ENCODE data around the gene EXOC3L1.

EXOC3L1 gene

GRCh38 chr16:67195676-67196075 lies 5.7 kb upstream of the EXOC3L1 start:
- no peak for DNase-seq

DNA sequence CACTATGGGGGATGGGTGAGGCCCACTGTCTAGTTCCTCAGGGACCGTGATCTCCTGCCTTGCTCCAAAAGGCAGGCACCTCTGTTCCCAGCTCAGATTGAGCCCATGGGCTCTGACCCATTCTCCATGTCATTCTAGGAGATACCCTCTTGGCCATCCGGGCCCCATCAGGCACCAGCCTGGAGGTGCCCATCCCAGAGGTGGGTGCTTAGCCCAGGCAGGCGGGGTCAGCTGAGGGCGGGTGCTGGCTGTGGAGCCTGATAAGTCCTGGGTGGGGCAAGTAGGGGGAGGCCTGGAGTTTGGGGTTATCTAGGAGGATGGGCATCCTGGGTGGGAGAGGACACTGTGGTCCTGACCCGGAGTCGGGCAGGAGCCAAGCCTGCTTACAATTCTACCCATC lies 4.3 kb upstream of the EXOC3L1 start:
- DNase-seq, result no peak

DNA sequence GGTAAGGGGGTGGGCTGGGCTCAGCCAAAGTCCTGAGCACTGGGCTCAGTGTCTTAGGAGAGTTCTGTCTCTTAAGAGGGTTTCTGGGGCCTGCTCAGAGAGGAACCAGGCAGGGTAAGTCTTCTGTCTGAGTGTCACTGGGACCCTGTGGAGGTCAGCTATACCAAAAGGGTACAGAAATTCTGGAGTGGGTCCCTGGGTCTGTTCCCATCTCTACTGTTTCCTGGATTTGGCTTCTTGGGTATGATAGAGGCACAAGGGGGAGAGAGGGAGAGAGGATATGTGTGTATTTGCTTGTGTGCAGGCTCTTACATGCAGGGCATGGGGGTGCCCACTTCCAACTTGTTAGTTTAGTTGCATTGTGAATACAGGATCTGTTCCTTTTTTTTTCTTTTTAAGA lies 3.6 kb upstream of the EXOC3L1 start:
- DNase-seq, result no peak

DNA sequence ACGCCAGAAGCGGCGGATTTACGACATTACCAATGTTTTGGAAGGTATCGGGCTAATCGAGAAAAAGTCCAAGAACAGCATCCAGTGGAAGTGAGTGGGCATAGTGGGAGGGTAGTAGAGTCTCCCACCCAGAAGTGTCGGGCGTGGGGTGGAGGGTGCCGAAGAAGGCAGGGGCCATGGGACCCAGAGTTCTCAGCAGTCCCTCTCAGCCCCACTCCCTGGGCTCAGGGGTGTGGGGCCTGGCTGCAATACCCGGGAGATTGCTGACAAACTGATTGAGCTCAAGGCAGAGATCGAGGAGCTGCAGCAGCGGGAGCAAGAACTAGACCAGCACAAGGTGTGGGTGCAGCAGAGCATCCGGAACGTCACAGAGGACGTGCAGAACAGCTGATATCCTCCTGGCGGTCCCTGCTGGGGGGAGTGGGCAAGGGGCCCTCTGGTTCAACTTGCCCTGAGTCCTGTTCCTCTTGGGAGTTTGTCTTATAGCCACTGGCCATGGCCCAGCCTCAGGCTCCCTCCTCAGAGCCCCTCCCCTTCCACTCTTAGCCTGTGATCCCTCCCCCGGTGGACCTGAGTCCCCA lies 2.9 kb upstream of the EXOC3L1 start:
- no peak for DNase-seq

DNA sequence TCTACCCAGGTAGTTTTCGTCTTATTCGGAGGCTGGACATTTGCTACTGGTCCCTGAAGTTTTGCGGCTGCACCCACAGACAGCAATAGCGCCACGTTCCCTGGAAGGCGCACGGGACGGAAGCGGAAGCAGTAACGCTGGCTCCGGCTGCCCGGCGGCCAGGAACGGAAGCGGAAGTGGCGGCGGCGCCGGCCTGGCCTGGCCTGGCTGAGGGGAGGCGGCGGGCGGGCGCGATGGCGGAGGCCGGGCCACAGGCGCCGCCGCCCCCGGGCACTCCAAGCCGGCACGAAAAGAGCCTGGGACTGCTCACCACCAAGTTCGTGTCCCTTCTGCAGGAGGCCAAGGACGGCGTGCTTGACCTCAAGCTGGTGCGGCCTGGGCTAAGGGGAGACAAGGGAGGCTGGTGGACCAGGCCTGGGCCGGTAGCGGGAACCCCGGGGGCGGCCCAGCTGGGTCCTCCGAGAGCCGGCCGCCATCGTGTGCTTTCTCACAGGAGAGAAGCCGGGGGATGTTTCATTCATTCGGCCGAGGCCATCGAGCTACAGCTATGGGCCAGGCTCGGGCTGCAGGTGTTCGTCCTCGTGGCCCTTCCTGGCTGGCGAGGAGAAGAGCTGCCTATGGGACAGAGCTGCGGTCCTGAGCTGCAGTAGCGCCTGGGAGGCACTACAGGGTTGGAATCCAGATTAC lies 2.2 kb upstream of the EXOC3L1 start, which contains the start of gene E2F4:
Gene E2F4, plus strand, starts transcription at position 161 of the 687 bp plus-strand sequence. Its CDS starts 73 bp downstream, at position 234.
- DNase-seq, result peak; percentile 88

- no peak for DNase-seq
These were observed 1.6 kb upstream of the EXOC3L1 start for GRCh38 chr16:67191411-67191994.

- DNase-seq, result no peak
These were observed 788 bp upstream of the EXOC3L1 start for GRCh38 chr16:67190448-67191399.

DNA sequence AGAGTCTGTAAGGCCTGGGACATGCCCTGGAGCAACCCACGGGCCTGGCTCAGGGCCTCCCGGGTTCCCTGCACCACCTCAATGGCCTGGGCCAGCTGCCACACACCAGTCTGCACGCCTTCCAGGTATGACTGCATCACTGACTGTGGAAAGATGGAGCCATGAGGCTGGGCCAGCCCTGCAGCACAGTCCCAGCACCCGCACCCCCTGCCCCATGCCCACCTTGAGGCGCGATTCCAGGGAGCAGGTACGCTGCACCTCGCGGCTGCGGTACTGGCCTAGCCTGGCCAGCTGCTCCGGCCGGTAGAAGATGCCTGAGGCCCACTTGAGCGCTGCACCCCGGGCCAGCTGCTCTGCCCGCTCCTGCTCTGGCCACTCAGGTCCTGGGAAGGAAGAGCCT lies 1.1 kb downstream of the EXOC3L1 start:
- DNase-seq, result no peak

DNA sequence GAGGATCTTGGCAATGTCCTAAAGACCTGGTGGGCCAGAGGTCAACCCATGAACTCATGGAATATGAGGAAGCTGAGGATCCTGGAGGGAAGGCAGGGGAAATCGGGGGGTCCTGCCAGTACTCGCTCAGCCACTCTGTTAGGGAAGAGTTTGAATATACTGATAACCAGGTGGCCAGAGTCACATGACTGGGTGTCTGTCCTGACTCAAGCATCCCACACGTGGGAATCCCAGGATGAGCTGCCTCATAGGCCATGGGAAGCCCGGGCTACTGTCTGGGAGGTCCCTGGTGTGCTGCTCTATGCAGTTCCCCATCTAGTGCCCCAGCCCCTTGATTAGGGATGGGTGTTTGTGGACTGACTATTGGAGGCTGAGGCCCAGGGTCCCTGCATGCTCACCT lies 1.6 kb downstream of the EXOC3L1 start:
- no peak for DNase-seq

- DNase-seq, result no peak
These were observed 2.6 kb downstream of the EXOC3L1 start for GRCh38 chr16:67187175-67187890.

DNA sequence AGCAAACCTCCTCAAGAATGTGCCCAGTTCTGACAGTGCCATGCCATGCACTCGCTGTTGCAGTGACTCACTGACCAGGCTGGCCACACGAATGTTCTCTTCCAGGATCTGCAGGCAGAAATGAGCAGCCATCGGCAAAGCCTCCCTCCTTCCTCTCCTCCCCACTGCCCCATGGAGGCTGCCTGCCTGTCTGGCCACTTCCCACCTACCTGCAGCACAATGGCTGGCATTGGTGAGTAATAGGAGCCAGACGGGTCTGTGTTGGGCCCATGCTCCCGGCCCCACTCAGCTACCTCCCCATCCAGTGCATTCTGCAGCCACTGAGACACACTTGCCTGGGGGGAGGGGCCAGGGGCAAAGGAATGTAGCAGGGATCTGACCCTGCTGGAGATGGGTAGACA lies 3.4 kb downstream of the EXOC3L1 start:
- DNase-seq, result no peak

DNA sequence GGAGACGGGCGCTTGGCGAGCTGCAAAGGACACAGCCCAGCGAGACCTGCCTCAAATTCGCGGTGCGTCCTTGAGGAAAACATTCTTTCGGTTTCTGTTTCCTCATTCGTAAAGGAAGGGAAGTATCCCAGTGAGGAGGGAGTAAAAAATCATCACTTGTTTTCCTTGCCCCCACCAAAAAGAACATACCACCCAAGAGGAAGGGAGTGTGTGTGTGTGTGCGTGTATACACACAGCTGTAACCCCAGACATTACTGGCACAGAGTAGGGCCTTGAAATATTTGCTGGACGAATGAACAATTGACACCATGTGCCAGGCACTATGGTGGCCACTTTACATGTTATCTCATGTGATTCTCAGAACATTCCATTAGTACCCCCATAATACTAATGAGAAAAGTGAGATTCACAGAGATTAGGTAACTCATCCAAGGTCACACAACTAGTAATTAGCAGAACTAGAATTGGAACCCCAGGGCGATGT lies 4.2 kb downstream of the EXOC3L1 start:
- DNase-seq, result no peak

GRCh38 chr16:67184995-67185650 lies 4.8 kb downstream of the EXOC3L1 start:
- DNase-seq, result peak; percentile 89

DNA sequence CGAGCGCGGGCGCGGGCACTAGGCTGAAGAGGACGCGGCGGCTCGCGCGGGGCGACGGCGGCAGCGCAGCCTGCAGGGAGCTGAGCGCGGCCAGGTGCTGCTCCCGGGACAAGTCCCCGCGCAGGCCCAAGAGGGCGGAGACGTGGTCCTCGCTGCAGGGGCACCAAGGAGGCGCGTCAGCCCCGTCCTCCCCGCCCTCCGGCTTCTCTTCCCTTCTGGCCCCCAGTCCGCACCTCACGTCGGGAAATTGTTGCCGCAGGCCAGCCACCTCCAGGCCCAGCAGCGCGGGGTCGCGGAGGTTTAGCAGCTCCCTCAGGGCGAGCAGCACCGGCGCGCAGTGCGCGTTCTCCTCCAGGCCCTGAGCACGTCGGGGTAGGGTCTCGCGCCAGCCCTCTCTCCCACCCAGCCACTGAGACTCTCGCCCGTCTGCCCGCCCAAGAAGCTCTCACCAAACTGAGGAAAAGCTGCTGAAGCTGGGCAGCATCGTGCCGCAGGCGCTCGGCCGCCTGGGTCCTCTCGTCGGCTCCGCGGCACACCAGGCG lies 5.4 kb downstream of the EXOC3L1 start:
- DNase-seq, result no peak

DNA sequence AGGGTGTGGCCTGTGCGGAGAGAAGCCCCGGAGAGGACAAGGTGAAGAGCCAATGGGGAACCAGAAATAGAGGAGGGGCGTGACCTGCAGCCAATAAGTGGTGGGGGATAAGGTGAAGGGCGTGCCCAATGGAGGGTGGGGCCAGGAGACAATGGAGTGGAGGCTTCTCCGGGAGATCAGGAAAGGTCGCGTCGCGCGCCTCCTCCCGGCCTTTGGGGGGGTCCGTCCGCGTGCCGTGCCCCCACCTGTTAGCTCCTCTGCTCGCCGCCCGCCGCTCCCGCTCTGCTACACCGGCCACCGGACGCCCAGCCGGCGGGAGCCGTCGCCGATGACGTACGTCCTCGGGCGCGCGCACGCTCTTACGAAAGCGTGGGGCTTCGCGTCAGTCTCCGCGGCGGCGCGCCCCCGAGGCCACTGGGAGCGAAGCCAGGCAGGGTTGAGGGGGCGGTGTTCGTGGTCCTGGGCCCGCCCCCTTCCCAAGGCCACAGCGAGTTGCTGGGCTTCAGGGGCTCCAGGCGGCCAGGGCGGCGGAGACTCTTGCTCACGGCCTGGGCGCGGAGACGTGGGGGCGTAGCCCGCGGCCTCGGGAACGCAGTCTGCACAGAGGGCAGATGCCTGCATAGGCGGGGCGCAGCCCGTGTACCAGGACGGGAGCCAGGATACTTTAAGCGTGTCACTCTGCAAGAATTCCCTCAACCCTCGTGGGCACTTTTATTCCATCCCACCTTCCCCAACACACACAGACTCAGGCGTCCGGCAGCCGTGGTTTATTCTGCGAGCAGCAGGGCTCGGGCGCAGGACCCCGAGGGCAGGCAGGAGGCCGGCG lies 6.1 kb downstream of the EXOC3L1 start, which contains the start of gene MATCAP1:
Gene MATCAP1, minus strand, starts transcription at position 337 of the 826 bp plus-strand sequence. CDS start 3,353 bp downstream, outside the sequence.
- peak; percentile 96 for DNase-seq

DNA sequence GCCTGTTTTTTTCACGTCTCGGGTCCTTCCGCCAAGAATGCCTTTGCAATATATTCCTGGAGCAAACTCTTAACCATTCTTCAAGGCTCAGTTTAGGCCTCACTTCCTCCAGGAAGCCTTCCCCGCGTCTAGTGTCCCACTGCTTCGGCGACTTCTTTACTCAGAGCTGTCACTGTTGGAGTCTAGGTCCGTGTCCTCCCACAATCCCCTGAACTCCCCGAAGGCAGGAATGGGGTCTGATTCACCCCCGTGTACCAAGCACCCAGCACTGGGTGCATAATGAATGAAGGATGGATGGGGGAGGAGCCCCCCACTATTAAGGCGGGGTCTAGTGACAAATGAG lies 6.7 kb downstream of the EXOC3L1 start:
- no peak for DNase-seq

- no peak for DNase-seq
These were observed 7.6 kb downstream of the EXOC3L1 start for GRCh38 chr16:67182288-67182687.

DNA sequence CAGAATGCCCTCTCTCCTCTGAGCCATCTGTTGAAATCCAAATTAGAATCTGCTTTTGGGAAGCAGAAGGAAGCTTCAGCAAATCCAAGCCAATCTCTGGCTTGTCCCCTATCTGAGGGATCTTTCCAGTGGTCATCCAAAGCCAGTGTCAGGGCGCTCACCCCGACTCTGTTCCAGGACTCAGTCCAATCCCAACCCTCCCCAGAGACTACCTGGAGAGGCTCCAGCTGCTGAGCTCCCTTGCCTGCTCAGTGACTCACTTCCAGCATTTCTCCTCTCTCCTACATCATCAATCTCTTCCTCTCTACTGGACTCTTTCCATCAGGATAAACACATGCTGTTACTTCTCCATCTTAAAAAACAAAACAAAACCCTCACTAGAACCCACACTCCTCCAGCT lies 8.6 kb downstream of the EXOC3L1 start:
- no peak for DNase-seq

DNA sequence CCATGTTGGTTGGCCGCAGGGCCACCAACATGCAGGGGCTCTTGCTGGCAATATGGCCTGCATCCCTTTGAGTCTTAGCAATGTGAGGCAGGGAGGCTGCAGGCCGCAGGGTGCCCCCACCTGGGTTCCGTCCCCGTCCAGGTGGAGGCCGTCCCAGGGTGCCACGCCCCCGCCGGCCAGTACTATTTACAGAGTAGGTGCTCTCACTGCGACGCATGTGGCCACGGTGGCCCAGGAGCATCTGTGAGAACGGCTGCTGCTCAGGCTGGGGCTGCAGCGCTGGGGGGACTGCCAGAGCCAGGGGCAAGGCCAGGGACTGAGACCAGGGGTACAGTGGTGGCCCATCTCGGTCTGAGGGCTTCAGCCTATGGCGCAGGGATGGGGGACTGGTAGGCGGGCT lies 9.8 kb downstream of the EXOC3L1 start:
- no peak for DNase-seq

DNA sequence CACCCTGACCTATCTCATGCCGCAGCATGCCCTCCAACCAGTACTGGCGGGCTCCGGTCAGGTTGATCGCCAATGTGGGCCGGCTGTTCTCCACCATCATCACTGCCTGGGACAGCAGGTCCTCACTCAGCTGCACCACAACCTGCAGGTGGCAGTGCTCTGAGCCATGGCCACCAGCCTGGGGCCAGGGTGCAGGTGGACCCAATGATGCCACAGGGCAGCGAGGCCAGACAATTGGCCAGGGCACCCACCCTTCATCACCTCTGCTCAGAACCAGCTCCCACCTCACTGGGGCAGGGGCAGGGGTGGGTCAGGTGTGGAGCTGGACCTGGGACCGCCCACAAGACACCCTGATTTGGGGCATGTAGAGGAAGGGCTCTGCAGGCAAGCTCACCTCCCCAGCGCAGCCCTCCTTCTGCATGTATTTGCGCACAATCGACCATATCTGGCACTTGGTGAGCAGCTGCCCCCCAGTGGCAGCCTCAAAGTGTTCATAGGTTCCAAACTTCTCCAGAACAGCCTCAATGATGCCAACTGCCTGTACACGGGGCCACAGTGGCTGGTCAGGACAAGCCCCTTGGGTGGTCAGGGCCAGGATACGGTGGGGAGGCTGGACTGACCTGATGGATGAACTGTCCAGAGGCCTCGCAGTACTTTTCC lies 10.4 kb downstream of the EXOC3L1 start:
- no peak for DNase-seq

Data from CD4-positive, alpha-beta T cell treated with Interleukin-17A for 4 hours (primary cell).